Prostate gland (tissue), 2 donors: ENCODE data around the gene STEEP1.

Experiments used
- POLR2A ChIP-seq: fragments of 450-650 bp; IDR thresholded peaks from one replicate; pipeline ENCODE4 v1.6.1; 2016; ENCODE audit warnings: antibody characterized with exemption, mild to moderate bottlenecking
- POLR2AphosphoS5 ChIP-seq: sonication (generic); formaldehyde crosslinking; IDR thresholded peaks from one replicate; pipeline ENCODE4 v1.6.1; 2017; ENCODE audit warnings: antibody characterized with exemption
- TF ChIP-seq, protein P1 (sequence below), 4 experiments: fragments of 200-600 bp in 2 of 4; fragments of 450-650 bp in 2 of 4; sonication (generic) in 2 of 4; IDR thresholded peaks; 1 replicate in 3 of 4; 2 replicates in 1 of 4; pipeline ENCODE4 v1.5.1; 2016 to 2019; ENCODE audit warnings: antibody characterized with exemption in 4 of 4, mild to moderate bottlenecking in 2 of 4, moderate library complexity in 2 of 4

GRCh38 chrX:119565107-119565663 lies at the start of gene STEEP1:
- TF ChIP-seq, protein P1, sequence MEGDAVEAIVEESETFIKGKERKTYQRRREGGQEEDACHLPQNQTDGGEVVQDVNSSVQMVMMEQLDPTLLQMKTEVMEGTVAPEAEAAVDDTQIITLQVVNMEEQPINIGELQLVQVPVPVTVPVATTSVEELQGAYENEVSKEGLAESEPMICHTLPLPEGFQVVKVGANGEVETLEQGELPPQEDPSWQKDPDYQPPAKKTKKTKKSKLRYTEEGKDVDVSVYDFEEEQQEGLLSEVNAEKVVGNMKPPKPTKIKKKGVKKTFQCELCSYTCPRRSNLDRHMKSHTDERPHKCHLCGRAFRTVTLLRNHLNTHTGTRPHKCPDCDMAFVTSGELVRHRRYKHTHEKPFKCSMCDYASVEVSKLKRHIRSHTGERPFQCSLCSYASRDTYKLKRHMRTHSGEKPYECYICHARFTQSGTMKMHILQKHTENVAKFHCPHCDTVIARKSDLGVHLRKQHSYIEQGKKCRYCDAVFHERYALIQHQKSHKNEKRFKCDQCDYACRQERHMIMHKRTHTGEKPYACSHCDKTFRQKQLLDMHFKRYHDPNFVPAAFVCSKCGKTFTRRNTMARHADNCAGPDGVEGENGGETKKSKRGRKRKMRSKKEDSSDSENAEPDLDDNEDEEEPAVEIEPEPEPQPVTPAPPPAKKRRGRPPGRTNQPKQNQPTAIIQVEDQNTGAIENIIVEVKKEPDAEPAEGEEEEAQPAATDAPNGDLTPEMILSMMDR (IDR thresholded peaks at IDR 0.05) = no peak
- TF ChIP-seq POLR2A = no peak
- TF ChIP-seq POLR2AphosphoS5 = peak; percentile 96
